MV-4-11 (cell line): ENCODE measurements around the gene XRCC1.
"Not testable (repeated sequence)": the region's sequence is repeated elsewhere in the genome, so short reads cannot be mapped to it uniquely, and the experiment has no call there.

Experiments used
- DNase-seq: peaks from one replicate; lab custom pipeline; 2025; lab: John Stamatoyannopoulos, UW

Gene XRCC1

DNA sequence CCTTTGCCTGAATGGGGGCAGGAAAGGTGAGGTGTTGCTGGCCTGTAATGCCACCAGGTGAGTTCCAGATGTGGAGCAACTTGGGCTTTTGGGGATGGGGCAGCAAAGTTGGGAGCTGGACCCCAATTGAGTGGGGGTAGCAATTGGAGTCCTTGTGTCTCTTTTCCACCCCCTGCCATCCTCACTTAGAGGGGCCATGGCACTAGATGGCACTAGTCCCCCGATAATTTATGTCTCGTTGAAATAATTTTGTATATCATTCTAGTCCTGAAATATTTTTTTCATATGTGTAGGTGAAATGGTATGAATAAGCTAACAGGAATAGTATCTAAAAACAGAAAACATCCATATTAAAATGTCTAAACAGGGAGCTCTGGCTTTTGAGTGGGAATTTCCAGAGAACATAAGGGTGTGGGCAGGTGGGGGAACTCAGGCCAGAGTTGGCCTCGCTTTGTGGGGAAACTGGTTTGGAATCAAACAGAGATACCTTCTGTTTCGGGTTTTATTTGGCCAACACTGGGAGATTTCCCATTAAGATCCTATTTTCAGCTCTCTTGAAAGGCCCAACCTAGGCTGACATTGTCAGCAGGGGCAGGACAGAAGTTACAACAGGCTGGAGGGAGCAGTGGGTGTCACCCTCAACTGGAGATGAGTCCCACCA is 24.4 kb upstream of the XRCC1 start:
- no peak for DNase-seq

GRCh38 chr19:43598445-43599240 is 23.3 kb upstream of the XRCC1 start:
- no peak for DNase-seq

GRCh38 chr19:43597876-43598275 is 22.5 kb upstream of the XRCC1 start:
- DNase-seq: peak; percentile 26

DNA sequence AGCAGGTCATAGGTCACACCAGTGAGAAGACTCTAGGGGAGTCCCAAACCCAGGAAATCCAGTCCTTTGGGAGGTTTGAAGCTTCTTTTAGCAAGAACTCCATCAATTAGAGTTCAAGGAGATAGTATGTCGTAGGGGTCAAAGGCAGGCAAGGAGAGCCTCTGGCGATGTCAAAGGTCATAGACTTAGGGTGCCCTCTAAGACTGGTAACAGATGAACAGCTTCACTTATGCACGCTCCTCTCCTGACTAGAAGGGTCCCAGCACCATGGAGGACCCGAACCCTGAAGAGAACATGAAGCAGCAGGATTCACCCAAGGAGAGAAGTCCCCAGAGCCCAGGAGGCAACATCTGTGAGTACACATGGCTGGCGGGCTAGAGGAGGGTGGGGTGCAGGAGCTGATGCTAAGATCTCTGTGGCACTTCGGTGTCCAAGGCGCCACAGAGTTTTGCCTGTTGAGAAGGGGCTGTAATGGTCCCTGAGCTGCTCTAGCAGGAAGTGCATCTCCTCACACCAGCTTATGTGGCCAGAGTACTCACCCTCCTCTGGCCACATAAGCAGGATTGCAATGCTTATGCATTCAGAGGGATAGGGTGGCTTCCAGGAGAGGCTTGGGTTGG is 21.6 kb upstream of the XRCC1 start:
- no peak for DNase-seq

GRCh38 chr19:43595999-43596841 is 20.9 kb upstream of the XRCC1 start, which contains the start of the genes IRGQ and ZNF576:
IRGQ (minus strand) TSS chr19:43596134; CDS start chr19:43595338, 796 bp downstream.
ZNF576 (plus strand) TSS chr19:43596595; CDS start chr19:43597109, 514 bp downstream.
- peak; percentile 100 for DNase-seq

GRCh38 chr19:43595605-43595998 is 20.3 kb upstream of the XRCC1 start:
- DNase-seq: no peak

DNA sequence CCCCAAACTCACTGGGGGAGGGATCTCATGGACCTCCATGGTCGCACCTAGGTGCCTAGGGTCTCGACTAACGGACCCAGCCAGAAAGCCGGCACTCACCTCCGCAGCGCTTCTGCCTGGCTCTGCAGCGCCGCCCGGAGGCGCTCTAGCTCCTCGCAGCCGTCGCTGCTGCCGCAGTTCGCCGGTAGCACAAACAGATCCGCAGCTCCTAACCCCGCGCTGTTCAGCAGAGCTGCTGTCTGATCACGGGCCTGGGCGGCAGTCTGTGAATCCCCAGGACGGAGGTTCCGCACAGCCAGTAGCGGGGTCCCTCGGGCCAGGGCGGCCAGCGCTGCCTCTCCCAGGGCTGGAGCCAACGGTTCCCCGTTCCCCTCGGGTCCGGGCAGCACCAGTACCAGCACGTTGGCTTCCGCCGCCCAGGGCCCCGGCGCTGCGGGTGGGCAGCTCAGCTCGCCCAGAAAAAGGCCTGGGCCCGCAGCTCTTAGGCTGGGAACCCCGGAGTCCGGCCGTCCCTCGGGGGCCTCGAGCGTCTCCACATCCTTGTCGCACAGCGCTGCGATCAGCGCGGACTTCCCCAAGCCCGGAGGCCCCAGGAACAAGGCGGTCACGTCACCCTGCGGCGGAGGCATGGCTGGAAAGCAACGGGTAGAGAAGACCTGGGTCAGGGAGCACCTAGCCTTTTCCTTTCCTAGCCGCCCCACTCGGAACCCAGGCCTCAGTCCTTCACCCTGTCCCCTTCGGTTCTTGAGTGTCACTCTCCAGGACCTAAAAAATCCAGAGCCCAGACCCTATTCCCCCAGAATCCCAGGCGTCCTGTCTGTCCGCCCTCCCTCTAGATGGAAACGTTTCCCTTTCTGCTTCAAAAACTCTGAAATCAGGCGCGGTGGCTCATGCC is 19.6 kb upstream of the XRCC1 start:
- peak; percentile 70 for DNase-seq

GRCh38 chr19:43594081-43594697 is 18.9 kb upstream of the XRCC1 start:
- DNase-seq: no peak

GRCh38 chr19:43592800-43593350 is 17.5 kb upstream of the XRCC1 start:
- no peak for DNase-seq

DNA sequence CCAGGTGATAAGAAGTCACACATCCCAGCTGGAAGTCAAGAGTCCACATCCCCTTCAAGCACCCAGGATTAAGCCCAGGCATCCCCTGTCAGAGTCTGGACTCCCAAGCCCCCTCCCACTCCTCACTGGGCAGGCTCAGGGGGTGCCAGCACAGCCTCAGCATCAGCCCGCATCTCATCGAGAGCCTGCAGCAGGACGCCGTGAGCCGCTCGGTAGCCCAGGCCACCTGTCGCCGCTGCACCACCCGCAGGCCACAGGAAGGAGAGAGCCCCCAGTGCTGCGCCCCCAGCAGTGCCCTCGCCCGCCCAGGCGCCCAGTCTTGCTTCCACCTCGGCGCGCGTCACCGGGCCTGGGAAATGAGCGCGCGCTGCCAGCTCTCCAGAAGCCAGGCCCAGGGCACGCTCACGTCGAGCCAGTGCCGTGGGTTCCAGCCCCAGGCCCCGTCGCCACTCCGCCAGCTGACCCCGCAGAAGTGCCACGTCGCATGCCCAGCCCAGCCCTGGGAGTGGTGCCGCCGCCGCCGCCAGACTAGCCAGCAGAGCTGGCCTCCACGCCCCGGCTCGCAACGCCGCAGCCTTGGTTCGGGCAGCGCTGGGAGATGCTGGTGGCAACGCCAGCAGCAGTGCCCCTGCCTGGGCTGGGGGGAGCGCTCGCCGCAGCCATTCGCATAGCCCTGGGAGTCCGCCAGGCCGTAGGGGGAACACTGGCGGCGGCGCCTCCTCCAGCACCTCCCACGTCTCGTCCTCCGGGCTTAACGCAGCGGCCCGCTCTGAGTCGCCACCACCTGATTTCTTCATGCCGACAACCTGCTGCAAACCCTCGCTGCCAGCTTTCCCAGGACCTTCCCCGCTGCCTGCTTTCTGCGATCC is 16.8 kb upstream of the XRCC1 start:
- DNase-seq: no peak

- no peak for DNase-seq
These were observed 14.4 kb upstream of the XRCC1 start for GRCh38 chr19:43589678-43590077.

DNA sequence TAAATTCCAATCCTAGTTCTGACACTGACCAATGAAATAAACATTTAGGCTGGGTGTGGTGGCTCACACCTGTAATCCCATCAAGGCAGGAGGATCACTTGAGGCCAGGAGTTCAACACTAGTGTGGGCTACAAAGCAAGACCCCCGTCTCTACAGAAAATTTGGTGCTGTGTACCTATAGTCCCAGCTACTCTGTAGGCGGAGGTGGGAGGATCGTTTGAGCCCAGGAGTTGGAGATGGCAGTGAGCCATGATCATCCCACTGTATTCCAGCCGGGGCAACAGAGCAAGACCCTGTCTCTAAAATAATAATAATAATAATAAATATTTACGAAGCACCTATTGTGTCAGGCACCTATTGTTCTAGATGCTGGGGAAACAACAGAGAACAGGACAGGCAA is 13.9 kb upstream of the XRCC1 start:
- DNase-seq: no peak

GRCh38 chr19:43587029-43587428 is 11.7 kb upstream of the XRCC1 start:
- not testable (repeated sequence) for DNase-seq

GRCh38 chr19:43586346-43586745 is 11.0 kb upstream of the XRCC1 start:
- DNase-seq: no peak

DNA sequence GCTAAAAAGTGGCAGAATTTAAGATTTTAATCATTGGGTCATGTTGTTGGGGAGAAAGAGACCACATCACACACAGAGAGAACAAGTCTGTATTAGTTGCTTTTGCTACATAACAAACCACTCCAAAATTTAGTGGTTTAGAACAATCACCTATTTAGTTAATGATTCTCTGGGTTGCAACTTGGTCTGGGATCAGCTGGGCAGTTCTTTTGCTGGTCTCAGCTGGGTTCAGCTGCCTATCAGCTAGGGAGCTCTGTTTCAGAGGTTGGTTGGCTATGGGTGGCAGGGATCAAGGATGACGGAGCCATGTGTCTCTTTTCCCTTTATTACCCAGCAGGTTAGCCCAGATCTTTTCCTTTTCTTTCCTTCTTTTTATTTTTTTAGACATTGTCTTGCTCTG is 9.2 kb upstream of the XRCC1 start:
- DNase-seq: no peak

- DNase-seq: peak; percentile 23
These were observed 7.2 kb upstream of the XRCC1 start for GRCh38 chr19:43582495-43582894.

GRCh38 chr19:43581467-43581866 is 6.1 kb upstream of the XRCC1 start:
- no peak for DNase-seq

DNA sequence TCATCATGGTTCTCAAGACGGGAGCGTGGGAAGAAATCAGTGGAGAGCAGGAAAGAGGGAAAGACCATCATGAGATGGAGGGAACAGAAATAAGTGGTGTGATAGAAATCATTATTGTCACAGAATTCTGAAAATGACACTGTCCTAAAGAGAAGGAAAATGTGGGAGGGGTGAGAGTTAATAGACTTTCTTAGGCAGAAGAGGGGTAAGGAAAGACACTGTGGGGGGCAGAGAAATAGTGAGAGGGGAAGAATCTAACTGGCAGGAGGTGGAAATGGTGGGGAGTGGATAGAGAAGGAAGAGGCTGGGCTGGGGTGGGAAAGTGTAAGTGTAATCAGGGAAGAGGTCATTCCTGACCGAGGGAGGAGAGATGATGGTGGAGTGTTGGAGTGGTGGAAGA is 3.5 kb upstream of the XRCC1 start:
- no peak for DNase-seq
